DND-41 (cell line): Measurements from ENCODE around the gene MACF1.

Source experiments
- ATAC-seq: fragments of 200-7000 bp; cut with Tn5 transposase; 3 replicates; pipeline ENCODE4 v1.9.1; 2021; ENCODE audit warnings: low read depth; ENCODE audit not compliant: insufficient read depth
- DNase-seq: peaks from one replicate; pipeline ENCODE4 v3.0.0-alpha.2; 2020
- H2AFZ ChIP-seq: 2 replicates; pipeline ENCODE4 v1.6.0; 2012; ENCODE audit warnings: low read depth, low read length
- H3K27ac ChIP-seq: 2 replicates; pipeline ENCODE4 v1.5.1; 2012; ENCODE audit warnings: low read length, inconsistent platforms
- H3K27me3 ChIP-seq: fragments of 200-600 bp; sonication (generic); 2 replicates; pipeline ENCODE4 v1.6.0; 2012; ENCODE audit warnings: low read length, mild to moderate bottlenecking, inconsistent platforms; ENCODE audit not compliant: insufficient read depth, poor library complexity
- H3K36me3 ChIP-seq: 2 replicates; pipeline ENCODE4 v1.5.1; 2012; ENCODE audit warnings: low read length, inconsistent platforms; ENCODE audit not compliant: insufficient read depth
- H3K4me1 ChIP-seq: 2 replicates; pipeline ENCODE4 v1.5.1; 2012; ENCODE audit warnings: mild to moderate bottlenecking, low read length; ENCODE audit not compliant: insufficient read depth
- H3K4me2 ChIP-seq: 2 replicates; pipeline ENCODE4 v1.6.0; 2012; ENCODE audit warnings: mild to moderate bottlenecking, moderate library complexity, low read length, inconsistent platforms; ENCODE audit not compliant: insufficient read depth
- H3K4me3 ChIP-seq, 2 experiments: fragments of 200-600 bp in 1 of 2; shearing (Covaris generic) in 1 of 2; 2 replicates each; pipeline ENCODE4 v1.5.1; 2012 to 2016; ENCODE audit warnings: inconsistent platforms in 2 of 2, low read length in 2 of 2, mild to moderate bottlenecking in 2 of 2, low read depth in 1 of 2, moderate library complexity in 1 of 2
- H3K79me2 ChIP-seq: 2 replicates; pipeline ENCODE4 v1.6.0; 2012; ENCODE audit warnings: low read length, inconsistent platforms; ENCODE audit not compliant: insufficient read depth
- H3K9ac ChIP-seq: 2 replicates; pipeline ENCODE4 v1.6.0; 2012; ENCODE audit warnings: low read depth, mild to moderate bottlenecking, inconsistent platforms, low read length, moderate library complexity
- H3K9me3 ChIP-seq: 2 replicates; pipeline ENCODE4 v1.5.1; 2012; ENCODE audit warnings: low read length, moderate library complexity, mild to moderate bottlenecking, inconsistent platforms; ENCODE audit not compliant: insufficient read depth, severe bottlenecking
- H4K20me1 ChIP-seq: 2 replicates; pipeline ENCODE4 v1.6.0; 2012; ENCODE audit warnings: low read length; ENCODE audit not compliant: insufficient read depth
- EZH2 ChIP-seq: IDR thresholded peaks from 3 replicates; pipeline ENCODE4 v1.6.1; 2012; ENCODE audit warnings: borderline replicate concordance, low read depth, mild to moderate bottlenecking, moderate library complexity, low read length, inconsistent platforms; ENCODE audit not compliant: severe bottlenecking
- TF ChIP-seq, protein P1 (sequence below): IDR thresholded peaks from 2 replicates; pipeline ENCODE4 v1.5.1; 2012; ENCODE audit warnings: borderline replicate concordance, low read length, moderate library complexity, mild to moderate bottlenecking; ENCODE audit not compliant: poor library complexity, severe bottlenecking; ENCODE audit errors: extremely low read depth

Gene MACF1

DNA sequence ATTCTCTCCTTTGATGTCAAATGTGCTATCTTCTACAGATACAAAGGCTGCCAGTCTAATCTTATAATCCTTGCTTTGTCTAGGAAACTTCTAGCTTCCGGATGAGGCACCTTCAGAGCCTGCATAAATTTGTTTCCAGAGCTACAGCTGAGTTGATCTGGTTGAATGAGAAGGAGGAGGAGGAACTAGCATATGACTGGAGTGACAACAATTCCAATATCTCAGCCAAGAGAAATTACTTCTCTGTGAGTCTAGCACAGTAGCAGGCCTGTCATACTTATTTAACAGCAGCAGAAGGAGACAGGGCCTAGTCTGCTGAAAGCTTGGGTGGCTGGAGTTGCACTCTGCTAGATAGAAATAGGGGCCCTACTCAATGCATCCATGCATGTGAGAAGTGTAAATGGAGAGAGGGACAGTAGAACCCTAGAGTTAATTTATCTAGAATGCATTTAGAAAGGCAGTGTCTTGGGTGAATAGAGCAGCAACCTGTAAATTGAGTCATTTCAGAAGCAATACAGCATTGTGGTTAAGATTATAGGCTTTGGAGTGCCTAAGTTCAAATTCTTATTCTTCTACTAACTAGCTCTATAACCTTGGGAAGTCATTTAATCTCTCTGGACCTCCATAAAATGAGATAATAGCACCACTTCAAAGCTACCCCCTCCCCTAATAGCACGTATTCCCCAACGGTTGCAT lies 89.0 kb downstream of the MACF1 start:
- Histone ChIP-seq H3K36me3 (peaks cover 70% of the 10 kb centered on the region), H3K9me3 (no peaks in the 10 kb centered on the region), H3K27ac (no peak overlapping the region)

DNA sequence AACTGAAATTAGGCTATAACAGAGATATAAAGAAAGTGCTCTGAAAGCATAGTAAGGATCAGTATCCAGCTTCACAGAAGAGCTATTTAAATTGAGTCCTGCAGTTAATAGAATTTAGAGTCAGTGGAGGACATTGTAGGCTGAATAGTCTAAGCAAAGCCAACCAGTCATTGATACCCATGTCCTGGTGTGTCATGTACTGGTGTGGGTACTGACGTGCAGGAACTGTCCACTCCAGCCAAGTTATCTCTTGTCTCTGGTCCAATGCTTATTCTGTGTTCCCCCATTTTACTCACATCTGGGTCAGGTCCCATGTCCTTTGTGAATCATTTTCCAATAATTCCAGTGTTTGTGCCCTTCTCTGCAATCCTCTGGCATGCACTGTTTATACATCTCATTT lies 90.0 kb downstream of the MACF1 start:
- Histone ChIP-seq H3K4me2 (no peak overlapping the region), H3K27ac (no peak overlapping the region), H3K4me1 (no peaks in the 10 kb centered on the region), H3K9me3 (no peaks in the 10 kb centered on the region), H3K79me2 (no peaks in the 10 kb centered on the region), H3K9ac (no peak overlapping the region), H2AFZ (no peak overlapping the region), H4K20me1 (no peaks in the 10 kb centered on the region; the same call in 1 of the 2 replicates), H3K36me3 (peaks cover 69% of the 10 kb centered on the region), H3K27me3 (no peaks in the 10 kb centered on the region), H3K4me3 (no peak overlapping the region)
- no peak for DNase-seq
- no peak for ATAC-seq
- TF ChIP-seq EZH2 = no peak
- TF ChIP-seq, protein P1, sequence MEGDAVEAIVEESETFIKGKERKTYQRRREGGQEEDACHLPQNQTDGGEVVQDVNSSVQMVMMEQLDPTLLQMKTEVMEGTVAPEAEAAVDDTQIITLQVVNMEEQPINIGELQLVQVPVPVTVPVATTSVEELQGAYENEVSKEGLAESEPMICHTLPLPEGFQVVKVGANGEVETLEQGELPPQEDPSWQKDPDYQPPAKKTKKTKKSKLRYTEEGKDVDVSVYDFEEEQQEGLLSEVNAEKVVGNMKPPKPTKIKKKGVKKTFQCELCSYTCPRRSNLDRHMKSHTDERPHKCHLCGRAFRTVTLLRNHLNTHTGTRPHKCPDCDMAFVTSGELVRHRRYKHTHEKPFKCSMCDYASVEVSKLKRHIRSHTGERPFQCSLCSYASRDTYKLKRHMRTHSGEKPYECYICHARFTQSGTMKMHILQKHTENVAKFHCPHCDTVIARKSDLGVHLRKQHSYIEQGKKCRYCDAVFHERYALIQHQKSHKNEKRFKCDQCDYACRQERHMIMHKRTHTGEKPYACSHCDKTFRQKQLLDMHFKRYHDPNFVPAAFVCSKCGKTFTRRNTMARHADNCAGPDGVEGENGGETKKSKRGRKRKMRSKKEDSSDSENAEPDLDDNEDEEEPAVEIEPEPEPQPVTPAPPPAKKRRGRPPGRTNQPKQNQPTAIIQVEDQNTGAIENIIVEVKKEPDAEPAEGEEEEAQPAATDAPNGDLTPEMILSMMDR = no peak

More for the DNA sequence above, 89.0 kb downstream of the MACF1 start:
- Histone ChIP-seq H3K9ac (no peak overlapping the region), H3K4me3 (no peak overlapping the region), H3K79me2 (no peaks in the 10 kb centered on the region), H3K4me1 (no peaks in the 10 kb centered on the region), H2AFZ (no peak overlapping the region), H4K20me1 (no peaks in the 10 kb centered on the region), H3K27me3 (no peaks in the 10 kb centered on the region), H3K4me2 (no peak overlapping the region)
- ATAC-seq (no peak), DNase-seq (no peak)
- TF ChIP-seq, protein P1 = no peak
- TF ChIP-seq EZH2 = no peak

DNA sequence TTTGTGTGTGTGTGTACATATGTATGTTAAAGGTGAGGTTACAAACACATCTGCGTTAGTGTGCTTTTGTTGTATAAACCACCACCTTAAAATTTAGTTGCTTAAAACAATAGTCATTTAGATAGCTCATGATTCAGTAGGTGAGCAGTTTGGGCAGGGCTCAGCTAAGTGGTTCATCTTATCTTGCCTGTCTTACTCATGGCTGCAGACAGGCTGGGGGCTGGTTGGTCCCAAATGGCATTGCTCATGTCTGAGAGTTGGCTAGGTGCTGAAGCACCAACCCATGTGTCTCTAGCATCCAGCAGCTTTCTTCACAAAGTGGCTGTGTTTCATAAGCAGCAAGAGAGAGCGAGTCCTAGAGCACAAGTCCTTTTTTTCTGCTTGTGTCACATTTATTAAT lies 91.4 kb downstream of the MACF1 start:
- Histone ChIP-seq H3K27me3 (no peaks in the 10 kb centered on the region), H3K9me3 (no peaks in the 10 kb centered on the region), H4K20me1 (no peaks in the 10 kb centered on the region; the same call in 1 of the 2 replicates), H2AFZ (no peak overlapping the region), H3K4me1 (no peaks in the 10 kb centered on the region), H3K9ac (no peak overlapping the region), H3K36me3 (peaks cover 75% of the 10 kb centered on the region), H3K4me3 (no peak overlapping the region), H3K79me2 (no peaks in the 10 kb centered on the region), H3K4me2 (no peak overlapping the region), H3K27ac (no peak overlapping the region)
- DNase-seq = no peak
- no peak for TF ChIP-seq EZH2
- TF ChIP-seq, protein P1 = no peak
- no peak for ATAC-seq
